ENCODE data around the gene KDM6B.

Gene KDM6B

GRCh38 chr17:7882629-7883028 is 48.6 kb downstream of the KDM6B start:
- H3K9ac ChIP-seq (ENCODE audit: low read length) = no peak overlapping the region

More at GRCh38 chr17:7882629-7883028, 48.6 kb downstream of the KDM6B start:
- no peaks in the 10 kb centered on the region for H4K20me1 ChIP-seq (ENCODE audit: insufficient read depth, low read length)
- peaks cover 63% of the 10 kb centered on the region for H3K27me3 ChIP-seq (replicated peaks; ENCODE audit: insufficient read depth, low read length)
- no peak for DNase-seq
- H3K4me2 ChIP-seq (ENCODE audit: low read depth, low read length) = no peak overlapping the region
- peaks cover 4% of the 10 kb centered on the region; the same call in 1 of the 2 replicates for H3F3A ChIP-seq (ENCODE audit: insufficient read depth, low read length)
- H3K27ac ChIP-seq (ENCODE audit: low read length) = no peak overlapping the region
- H3K4me1 ChIP-seq (ENCODE audit: low read length) = peaks cover 16% of the 10 kb centered on the region
- H3K79me2 ChIP-seq (ENCODE audit: low read length) = no peaks in the 10 kb centered on the region
- H3K4me3 ChIP-seq (ENCODE audit: low read length) = no peak overlapping the region
- no peaks in the 10 kb centered on the region for H3K9me2 ChIP-seq (replicated peaks; ENCODE audit: insufficient read depth, low read length)
- H3K9me3 ChIP-seq (replicated peaks; ENCODE audit: insufficient read depth, low read length) = no peaks in the 10 kb centered on the region
- no peaks in the 10 kb centered on the region for H3K36me3 ChIP-seq (replicated peaks; ENCODE audit: insufficient read depth, low read length)
- H2AFZ ChIP-seq (ENCODE audit: low read length) = no peak overlapping the region
- TF ChIP-seq, protein P1, sequence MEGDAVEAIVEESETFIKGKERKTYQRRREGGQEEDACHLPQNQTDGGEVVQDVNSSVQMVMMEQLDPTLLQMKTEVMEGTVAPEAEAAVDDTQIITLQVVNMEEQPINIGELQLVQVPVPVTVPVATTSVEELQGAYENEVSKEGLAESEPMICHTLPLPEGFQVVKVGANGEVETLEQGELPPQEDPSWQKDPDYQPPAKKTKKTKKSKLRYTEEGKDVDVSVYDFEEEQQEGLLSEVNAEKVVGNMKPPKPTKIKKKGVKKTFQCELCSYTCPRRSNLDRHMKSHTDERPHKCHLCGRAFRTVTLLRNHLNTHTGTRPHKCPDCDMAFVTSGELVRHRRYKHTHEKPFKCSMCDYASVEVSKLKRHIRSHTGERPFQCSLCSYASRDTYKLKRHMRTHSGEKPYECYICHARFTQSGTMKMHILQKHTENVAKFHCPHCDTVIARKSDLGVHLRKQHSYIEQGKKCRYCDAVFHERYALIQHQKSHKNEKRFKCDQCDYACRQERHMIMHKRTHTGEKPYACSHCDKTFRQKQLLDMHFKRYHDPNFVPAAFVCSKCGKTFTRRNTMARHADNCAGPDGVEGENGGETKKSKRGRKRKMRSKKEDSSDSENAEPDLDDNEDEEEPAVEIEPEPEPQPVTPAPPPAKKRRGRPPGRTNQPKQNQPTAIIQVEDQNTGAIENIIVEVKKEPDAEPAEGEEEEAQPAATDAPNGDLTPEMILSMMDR (IDR thresholded peaks at IDR 0.05; ENCODE audit: low read length) = no peak
- TF ChIP-seq EZH2phosphoT487 (IDR thresholded peaks at IDR 0.05; ENCODE audit: low read length) (no peak), EZH2 (optimal IDR thresholded peaks at IDR 0.05; ENCODE audit: low read depth, low read length) (no peak)

Measured in MM.1S (cell line).